ENCODE data around the gene STRADB.

DNA sequence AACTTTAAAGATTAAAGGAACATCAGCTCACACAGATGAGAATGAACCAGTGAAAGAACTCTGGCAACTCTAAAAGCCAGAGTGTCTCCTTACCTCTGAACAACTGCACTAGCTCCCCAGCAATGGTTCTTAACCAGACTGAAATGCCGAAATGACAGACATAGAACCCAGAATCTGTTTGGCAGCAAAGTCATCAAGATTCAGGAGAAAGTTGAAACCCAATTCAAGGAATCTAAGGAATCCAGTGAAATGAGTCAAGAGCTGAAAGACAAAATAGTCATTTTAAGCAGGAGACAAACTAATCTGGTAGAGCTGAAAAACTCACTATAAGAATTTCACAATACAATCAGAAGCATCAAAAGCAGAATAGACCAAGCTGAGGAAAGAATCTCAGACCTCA, 72.0 kb downstream of the STRADB start:
- TF ChIP-seq, protein P1, sequence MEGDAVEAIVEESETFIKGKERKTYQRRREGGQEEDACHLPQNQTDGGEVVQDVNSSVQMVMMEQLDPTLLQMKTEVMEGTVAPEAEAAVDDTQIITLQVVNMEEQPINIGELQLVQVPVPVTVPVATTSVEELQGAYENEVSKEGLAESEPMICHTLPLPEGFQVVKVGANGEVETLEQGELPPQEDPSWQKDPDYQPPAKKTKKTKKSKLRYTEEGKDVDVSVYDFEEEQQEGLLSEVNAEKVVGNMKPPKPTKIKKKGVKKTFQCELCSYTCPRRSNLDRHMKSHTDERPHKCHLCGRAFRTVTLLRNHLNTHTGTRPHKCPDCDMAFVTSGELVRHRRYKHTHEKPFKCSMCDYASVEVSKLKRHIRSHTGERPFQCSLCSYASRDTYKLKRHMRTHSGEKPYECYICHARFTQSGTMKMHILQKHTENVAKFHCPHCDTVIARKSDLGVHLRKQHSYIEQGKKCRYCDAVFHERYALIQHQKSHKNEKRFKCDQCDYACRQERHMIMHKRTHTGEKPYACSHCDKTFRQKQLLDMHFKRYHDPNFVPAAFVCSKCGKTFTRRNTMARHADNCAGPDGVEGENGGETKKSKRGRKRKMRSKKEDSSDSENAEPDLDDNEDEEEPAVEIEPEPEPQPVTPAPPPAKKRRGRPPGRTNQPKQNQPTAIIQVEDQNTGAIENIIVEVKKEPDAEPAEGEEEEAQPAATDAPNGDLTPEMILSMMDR (IDR thresholded peaks at IDR 0.05; ENCODE audit: low read depth, low read length), result no peak
- TF ChIP-seq POLR2A (IDR thresholded peaks at IDR 0.05; ENCODE audit: extremely low read depth, insufficient read length) (no peak), MAX (IDR thresholded peaks at IDR 0.05; ENCODE audit: low read depth, low read length) (no peak), MYC (IDR thresholded peaks at IDR 0.05; ENCODE audit: low read depth, low read length) (no peak)
